Endothelial cell of umbilical vein (primary cell): ENCODE results near the gene CLBA1. TPM values are rescaled to one million over a fixed set of nuclear protein-coding genes. Genes with fewer than 3 reads are reported as not detected.
"Not testable (repeated sequence)": the region's sequence is repeated elsewhere in the genome, so short reads cannot be mapped to it uniquely, and the experiment has no call there.

ENCODE experiments used
- BruUV-seq: library from RNA; stranded (reverse); fragments of 400-500 nt; replicated peaks from 2 replicates; lab custom pipeline; 2021; lab: Mats Ljungman, UMichigan
- CTCF ChIA-PET: fragments of 300-600, 350-600 bp; sonication (Branson Sonifier 250); formaldehyde crosslinking; loops from one replicate; lab custom pipeline; 2021; ENCODE audit warnings: antibody characterized with exemption, inconsistent platforms; lab: Charles Lee
- POLR2A ChIA-PET: fragments of 300-600, 350-600 bp; sonication (Branson Sonifier 250); formaldehyde crosslinking; loops from one replicate; lab custom pipeline; 2021; ENCODE audit warnings: antibody characterized with exemption, inconsistent platforms; lab: Charles Lee
- DNase-seq: peaks from one replicate; pipeline ENCODE4 v3.0.0-alpha.2; 2011; ENCODE audit warnings: low read depth, low spot score
- FAIRE-seq: peaks from 2 replicates; lab custom pipeline; 2011; peaks lifted over from hg19 to GRCh38; lab: Jason Lieb, UNC
- H2AFZ ChIP-seq: 2 replicates; pipeline ENCODE4 v1.6.0; 2012; ENCODE audit warnings: low read depth, low read length, control low read depth, inconsistent platforms
- H3K27ac ChIP-seq: 2 replicates; pipeline ENCODE4 v1.5.1; 2011; ENCODE audit warnings: low read depth, mild to moderate bottlenecking, control low read depth, low read length, moderate library complexity; ENCODE audit not compliant: insufficient read depth
- H3K27me3 ChIP-seq, 2 experiments: 2 replicates each; pipeline versions ENCODE4 v1.6.0 to v1.6.1; 2011; ENCODE audit warnings: low read length in 2 of 2, mixed read lengths in 1 of 2; ENCODE audit not compliant: control insufficient read depth in 2 of 2, insufficient read depth in 2 of 2
- H3K36me3 ChIP-seq, 2 experiments: 2 replicates in 1 of 2; 3 replicates in 1 of 2; pipeline ENCODE4 v1.5.1; 2011; ENCODE audit warnings: low read length in 2 of 2, mild to moderate bottlenecking in 1 of 2, moderate library complexity in 1 of 2; ENCODE audit not compliant: control insufficient read depth in 2 of 2, insufficient read depth in 2 of 2; ENCODE audit errors: extremely low read depth in 1 of 2
- H3K4me1 ChIP-seq: 3 replicates; pipeline ENCODE4 v1.5.1; 2011; ENCODE audit warnings: mild to moderate bottlenecking, low read length; ENCODE audit not compliant: control insufficient read depth, insufficient read depth; ENCODE audit errors: extremely low read depth
- H3K4me2 ChIP-seq: 2 replicates; pipeline ENCODE4 v1.6.1; 2011; ENCODE audit warnings: low read length, control low read depth, mixed read lengths; ENCODE audit not compliant: insufficient read depth
- H3K4me3 ChIP-seq, 3 experiments: fragments of 200-600 bp in 1 of 3; sonication (generic), shearing (Covaris generic) in 1 of 3; replicated peaks in 1 of 3; 2 replicates each; pipeline ENCODE4 v1.5.1; 2011 to 2016; ENCODE audit warnings: control low read depth in 3 of 3, low read length in 3 of 3, mild to moderate bottlenecking in 2 of 3, inconsistent platforms in 1 of 3, low read depth in 1 of 3, moderate library complexity in 1 of 3; ENCODE audit not compliant: insufficient read depth in 1 of 3
- H3K79me2 ChIP-seq: 2 replicates; pipeline ENCODE4 v1.6.0; 2012; ENCODE audit warnings: low read length, inconsistent platforms; ENCODE audit not compliant: control insufficient read depth, insufficient read depth
- H3K9ac ChIP-seq: replicated peaks from 2 replicates; pipeline ENCODE3; 2011; ENCODE audit warnings: low read length, control low read depth; ENCODE audit not compliant: insufficient read depth; ENCODE audit errors: extremely low read depth
- H3K9me1 ChIP-seq: replicated peaks from 3 replicates; pipeline ENCODE4 v1.6.0; 2011; ENCODE audit warnings: mild to moderate bottlenecking, low read length; ENCODE audit not compliant: control insufficient read depth, insufficient read depth; ENCODE audit errors: extremely low read depth
- H3K9me3 ChIP-seq: replicated peaks from 2 replicates; pipeline ENCODE4 v1.5.1; 2012; ENCODE audit warnings: low read length, inconsistent platforms; ENCODE audit not compliant: control insufficient read depth, insufficient read depth
- H4K20me1 ChIP-seq: replicated peaks from 2 replicates; pipeline ENCODE3; 2011; ENCODE audit warnings: mild to moderate bottlenecking, low read length; ENCODE audit not compliant: control insufficient read depth, insufficient read depth; ENCODE audit errors: extremely low read depth
- dilution Hi-C: fragments of 300-500 bp; cut with MboI; formaldehyde crosslinking; loops from one replicate; pipeline ENCODE4 v1.15.0; 2019; ENCODE audit warnings: low sequenced_read_pairs; ENCODE audit not compliant: extremely low pct_ligation_motif_present
- intact Hi-C: fragments of 100-400 bp; cut with micrococcal nuclease; formaldehyde crosslinking; loops from one replicate; pipeline ENCODE4 v1.10.0; 2022
- polyA plus RNA-seq, 4 experiments: library from polyadenylated mRNA; depleted of rRNA in 3 of 4; stranded (reverse) in 3 of 4; unstranded in 1 of 4; fragments of >200 nt; gene quantifications; 2 replicates each; pipeline versions ENCODE4 v1.2.1 to v1.2.3, GENCODE V29; 2011 to 2012; ENCODE audit warnings: missing spikeins in 1 of 4
- total RNA-seq: library from RNA; stranded (reverse); gene quantifications from 2 replicates; pipeline ENCODE4 v1.2.3, GENCODE V29; 2021

The CLBA1 gene
- total and polyA plus RNA-seq, 2 donors (not counting 3 experiments of a cell fraction or from before 2014, with no cell fraction given) = 5.2 to 5.3 TPM

- not testable (repeated sequence) for FAIRE-seq, BruUV-seq, H3K4me3 ChIP-seq
Measured at GRCh38 chr14:104947201-104947600, 38.4 kb upstream of the CLBA1 start.

GRCh38 chr14:104947881-104948735 is 37.5 kb upstream of the CLBA1 start:
- H3K36me3 ChIP-seq, BruUV-seq, H3K27me3 ChIP-seq, H3K4me3 ChIP-seq, H3K9me1 ChIP-seq, DNase-seq, H2AFZ ChIP-seq, H3K9me3 ChIP-seq, intact Hi-C loops, H3K79me2 ChIP-seq, H4K20me1 ChIP-seq, H3K9ac ChIP-seq, dilution Hi-C loops, H3K27ac ChIP-seq, CTCF ChIA-PET, POLR2A ChIA-PET, H3K4me2 ChIP-seq, FAIRE-seq, H3K4me1 ChIP-seq: not testable (repeated sequence)

More at GRCh38 chr14:104947201-104947600, 38.4 kb upstream of the CLBA1 start:
- H3K9me3 ChIP-seq, H3K9me1 ChIP-seq, H2AFZ ChIP-seq, H3K27me3 ChIP-seq, H3K4me2 ChIP-seq, intact Hi-C loops, CTCF ChIA-PET, DNase-seq, H3K27ac ChIP-seq, H3K36me3 ChIP-seq, H3K79me2 ChIP-seq, H3K9ac ChIP-seq, dilution Hi-C loops, H3K4me1 ChIP-seq, POLR2A ChIA-PET, H4K20me1 ChIP-seq: not testable (repeated sequence)
